Neural crest cell (in vitro differentiated cells): ENCODE data around the gene MFSD2B. TPM values are rescaled to one million over a fixed set of nuclear protein-coding genes. Genes with fewer than 3 reads are reported as not detected.

Experiments used
- DNase-seq: peaks from one replicate; pipeline ENCODE4 v3.0.0; 2021; ENCODE audit warnings: low read depth, mixed read lengths, low spot score
- H3K27ac Mint-ChIP-seq: one replicate; pipeline ENCODE4 v1.8.0; 2021; ENCODE audit warnings: mild to moderate bottlenecking, mixed read lengths; ENCODE audit not compliant: unreplicated experiment
- H3K27me3 Mint-ChIP-seq: 2 replicates; pipeline ENCODE4 v1.8.0; 2021; ENCODE audit warnings: low read depth, mild to moderate bottlenecking, mixed read lengths
- H3K36me3 Mint-ChIP-seq: 2 replicates; pipeline ENCODE4 v1.8.0; 2021; ENCODE audit warnings: low read depth, mild to moderate bottlenecking, mixed read lengths
- H3K4me1 Mint-ChIP-seq: 2 replicates; pipeline ENCODE4 v1.8.0; 2021; ENCODE audit warnings: mixed read lengths
- H3K4me3 Mint-ChIP-seq: one replicate; pipeline ENCODE4 v1.8.0; 2021; ENCODE audit warnings: mild to moderate bottlenecking, mixed read lengths
- H3K9me3 Mint-ChIP-seq: 2 replicates; pipeline ENCODE4 v1.8.0; 2021; ENCODE audit warnings: mixed read lengths
- total RNA-seq: library from RNA; stranded (reverse); gene quantifications from 2 replicates; pipeline ENCODE4 v1.2.1, GENCODE V29; 2021
- TF ChIP-seq, protein P1 (sequence below): fragments of 200-600 bp; sonication (generic); conservative IDR thresholded peaks from 2 replicates; pipeline ENCODE4 v1.5.0; 2021; ENCODE audit warnings: antibody characterized with exemption, mild to moderate bottlenecking

Gene MFSD2B
- total RNA-seq, 1 donor from 2014 or later, result 0.47 TPM

DNA sequence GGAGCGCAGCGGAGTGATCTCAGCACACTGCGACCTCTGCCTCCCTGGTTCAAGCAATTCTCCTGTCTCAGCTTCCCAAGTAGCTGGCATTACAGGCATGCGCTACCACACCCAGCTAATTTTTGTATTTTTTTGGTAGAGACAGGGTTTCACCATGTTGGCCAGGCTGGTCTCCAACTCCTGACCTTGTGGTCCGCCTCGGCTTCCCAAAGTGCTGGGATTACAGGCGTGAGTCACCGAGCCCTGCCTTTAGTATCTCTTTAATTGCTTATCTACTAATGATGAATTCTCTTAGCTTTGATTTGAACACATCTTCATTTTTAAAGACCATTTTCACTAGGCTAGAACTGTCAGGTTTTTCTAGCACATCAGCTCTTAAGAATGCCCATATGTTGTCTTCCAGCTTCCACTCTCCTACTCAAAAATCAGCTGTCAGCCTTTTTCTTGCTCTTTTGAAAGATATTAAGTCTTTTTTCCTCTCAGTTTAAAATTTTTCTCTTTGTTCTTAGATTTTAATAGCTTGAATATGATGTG is 16.1 kb upstream of the MFSD2B start:
- Mint-ChIP-seq H3K4me3 (no peak overlapping the region), H3K27me3 (no peaks in the 10 kb centered on the region), H3K9me3 (no peaks in the 10 kb centered on the region), H3K36me3 (peaks cover 2% of the 10 kb centered on the region), H3K4me1 (peaks cover 17% of the 10 kb centered on the region), H3K27ac (peak overlapping the region; percentile 28)
- DNase-seq, result no peak
- TF ChIP-seq, protein P1, sequence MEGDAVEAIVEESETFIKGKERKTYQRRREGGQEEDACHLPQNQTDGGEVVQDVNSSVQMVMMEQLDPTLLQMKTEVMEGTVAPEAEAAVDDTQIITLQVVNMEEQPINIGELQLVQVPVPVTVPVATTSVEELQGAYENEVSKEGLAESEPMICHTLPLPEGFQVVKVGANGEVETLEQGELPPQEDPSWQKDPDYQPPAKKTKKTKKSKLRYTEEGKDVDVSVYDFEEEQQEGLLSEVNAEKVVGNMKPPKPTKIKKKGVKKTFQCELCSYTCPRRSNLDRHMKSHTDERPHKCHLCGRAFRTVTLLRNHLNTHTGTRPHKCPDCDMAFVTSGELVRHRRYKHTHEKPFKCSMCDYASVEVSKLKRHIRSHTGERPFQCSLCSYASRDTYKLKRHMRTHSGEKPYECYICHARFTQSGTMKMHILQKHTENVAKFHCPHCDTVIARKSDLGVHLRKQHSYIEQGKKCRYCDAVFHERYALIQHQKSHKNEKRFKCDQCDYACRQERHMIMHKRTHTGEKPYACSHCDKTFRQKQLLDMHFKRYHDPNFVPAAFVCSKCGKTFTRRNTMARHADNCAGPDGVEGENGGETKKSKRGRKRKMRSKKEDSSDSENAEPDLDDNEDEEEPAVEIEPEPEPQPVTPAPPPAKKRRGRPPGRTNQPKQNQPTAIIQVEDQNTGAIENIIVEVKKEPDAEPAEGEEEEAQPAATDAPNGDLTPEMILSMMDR, result no peak

DNA sequence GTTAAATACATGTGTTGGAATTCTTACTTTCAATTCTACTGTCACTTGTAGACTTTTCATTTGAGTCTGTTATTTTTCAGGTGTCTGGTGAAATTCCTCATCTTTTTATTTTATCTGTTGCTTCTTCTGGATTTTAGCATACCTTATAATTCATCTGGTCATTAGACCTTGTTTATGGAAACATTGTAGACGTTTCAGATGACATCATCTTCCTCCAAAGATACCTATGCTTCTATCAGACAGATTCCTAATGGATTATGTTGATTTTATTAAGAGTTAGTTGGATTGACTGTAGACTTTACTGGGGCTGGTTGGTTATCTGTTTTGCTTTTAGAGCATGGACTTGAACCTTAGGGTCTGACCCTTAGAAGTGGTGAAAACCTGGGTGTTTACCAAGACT is 15.3 kb upstream of the MFSD2B start:
- DNase-seq, result no peak
- Mint-ChIP-seq H3K27me3 (no peaks in the 10 kb centered on the region), H3K27ac (no peak overlapping the region), H3K4me1 (peaks cover 17% of the 10 kb centered on the region), H3K36me3 (peaks cover 3% of the 10 kb centered on the region), H3K9me3 (no peaks in the 10 kb centered on the region), H3K4me3 (no peak overlapping the region)
- TF ChIP-seq, protein P1, result no peak

DNA sequence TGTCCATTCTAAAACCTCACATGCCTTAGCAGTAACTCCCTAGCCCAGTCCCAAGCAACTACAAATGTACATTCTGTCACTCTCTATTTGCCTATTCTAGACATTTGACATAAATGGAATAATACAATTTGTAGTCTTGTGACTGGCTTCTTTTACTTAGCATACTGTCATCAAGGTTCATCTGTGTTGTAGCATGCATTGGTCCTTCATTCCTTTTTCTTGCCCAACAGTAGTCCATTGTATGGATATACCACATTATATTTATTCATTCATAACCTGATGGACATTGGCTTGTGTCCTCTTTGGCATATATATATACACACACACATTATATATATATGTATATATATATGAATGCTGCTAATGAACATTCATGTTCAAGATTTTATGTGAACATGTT is 2.2 kb upstream of the MFSD2B start:
- Mint-ChIP-seq H3K9me3 (no peaks in the 10 kb centered on the region), H3K4me3 (no peak overlapping the region), H3K27ac (no peak overlapping the region), H3K27me3 (peaks cover 25% of the 10 kb centered on the region), H3K36me3 (no peaks in the 10 kb centered on the region), H3K4me1 (peaks cover 7% of the 10 kb centered on the region)
- TF ChIP-seq, protein P1, result no peak
- DNase-seq, result no peak

DNA sequence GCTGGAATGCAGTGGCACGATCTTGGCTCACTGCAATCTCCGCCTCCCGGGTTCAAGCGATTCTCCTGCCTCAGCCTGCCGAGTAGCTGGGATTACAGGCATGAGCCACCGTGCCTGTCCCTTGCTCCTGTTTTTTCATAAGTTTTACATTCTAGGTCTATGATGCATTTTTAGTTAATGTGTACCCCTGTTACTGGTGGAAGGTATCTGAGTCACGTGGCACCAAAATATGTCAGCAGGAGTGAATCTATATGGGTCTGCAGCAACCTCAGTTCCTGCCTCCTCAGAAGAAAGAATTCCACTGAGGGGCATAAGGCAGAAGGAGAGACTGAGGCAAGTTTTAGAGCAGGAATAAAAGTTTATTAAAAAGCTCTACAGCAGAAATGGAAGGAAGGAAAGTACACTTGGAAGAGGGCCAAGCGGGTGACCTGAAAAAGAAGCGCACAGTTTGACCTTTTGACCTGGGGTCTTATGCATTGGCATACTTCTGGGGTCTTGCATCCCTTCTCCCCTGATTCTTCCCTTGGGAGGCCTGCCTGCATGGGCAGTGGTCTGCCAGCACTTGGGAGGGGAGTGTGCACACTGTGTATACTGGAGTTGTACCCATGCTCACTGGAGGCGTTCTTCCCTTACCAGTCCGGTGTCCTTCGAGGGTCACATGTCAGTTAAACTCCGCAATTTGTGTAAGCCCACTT is 1.1 kb upstream of the MFSD2B start:
- Mint-ChIP-seq H3K9me3 (no peaks in the 10 kb centered on the region), H3K36me3 (no peaks in the 10 kb centered on the region), H3K4me3 (peak overlapping the region; percentile 81), H3K4me1 (peaks cover 7% of the 10 kb centered on the region), H3K27me3 (peaks cover 25% of the 10 kb centered on the region), H3K27ac (no peak overlapping the region)
- no peak for DNase-seq
- TF ChIP-seq, protein P1, result no peak

DNA sequence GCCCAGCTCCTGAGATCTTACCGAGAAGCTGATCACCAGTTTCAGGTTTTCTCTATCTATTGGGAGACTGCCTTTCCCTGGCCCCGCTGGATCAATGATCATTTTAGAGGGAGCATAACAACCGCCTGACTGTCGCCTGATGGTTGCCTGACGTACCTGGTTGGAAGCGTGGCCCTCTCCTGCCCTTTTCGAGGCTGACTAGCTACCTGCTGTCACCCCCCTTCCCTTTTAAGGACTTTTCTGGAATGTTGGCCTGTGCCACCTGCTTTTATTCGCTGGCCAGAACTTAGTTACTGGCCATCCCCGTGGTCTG is 562 bp upstream of the MFSD2B start:
- no peak overlapping the region for H3K27ac Mint-ChIP-seq
- no peak for DNase-seq
- H3K4me3 Mint-ChIP-seq, result peak overlapping the region; percentile 81
- H3K4me1 Mint-ChIP-seq, result peaks cover 7% of the 10 kb centered on the region
- H3K27me3 Mint-ChIP-seq, result peaks cover 25% of the 10 kb centered on the region
- H3K9me3 Mint-ChIP-seq, result no peaks in the 10 kb centered on the region
- TF ChIP-seq, protein P1, result no peak
- H3K36me3 Mint-ChIP-seq, result no peaks in the 10 kb centered on the region
